ENCODE data around the gene H6PD. TPM values are rescaled to one million over a fixed set of nuclear protein-coding genes. Genes with fewer than 3 reads are reported as not detected.

The H6PD gene
- polyA plus RNA-seq, 4 donors = 34.9 to 45.8 (median 41.5) TPM

DNA sequence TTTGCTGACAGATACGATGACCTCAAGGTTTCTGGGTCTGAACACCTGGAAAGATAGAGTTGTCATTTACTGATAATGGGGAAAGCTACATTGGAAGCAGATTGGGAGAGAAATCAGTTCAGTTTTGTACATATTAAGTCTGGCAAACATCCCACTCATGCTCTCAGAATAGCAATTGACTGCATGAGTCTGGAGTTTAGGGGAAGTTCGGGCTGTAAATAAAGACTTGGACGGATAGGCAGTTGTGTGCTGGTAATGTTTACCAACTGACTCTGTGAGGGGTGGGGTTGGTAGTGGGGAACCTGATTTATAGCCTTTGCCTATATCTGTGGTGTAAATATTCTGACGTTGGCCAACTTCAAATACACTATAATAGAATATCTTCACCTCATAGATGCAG, 4.0 kb downstream of the H6PD start:
- DNase-seq (ENCODE audit: low read depth in 4 of 4, low spot score in 2 of 4) = no peak

DNA sequence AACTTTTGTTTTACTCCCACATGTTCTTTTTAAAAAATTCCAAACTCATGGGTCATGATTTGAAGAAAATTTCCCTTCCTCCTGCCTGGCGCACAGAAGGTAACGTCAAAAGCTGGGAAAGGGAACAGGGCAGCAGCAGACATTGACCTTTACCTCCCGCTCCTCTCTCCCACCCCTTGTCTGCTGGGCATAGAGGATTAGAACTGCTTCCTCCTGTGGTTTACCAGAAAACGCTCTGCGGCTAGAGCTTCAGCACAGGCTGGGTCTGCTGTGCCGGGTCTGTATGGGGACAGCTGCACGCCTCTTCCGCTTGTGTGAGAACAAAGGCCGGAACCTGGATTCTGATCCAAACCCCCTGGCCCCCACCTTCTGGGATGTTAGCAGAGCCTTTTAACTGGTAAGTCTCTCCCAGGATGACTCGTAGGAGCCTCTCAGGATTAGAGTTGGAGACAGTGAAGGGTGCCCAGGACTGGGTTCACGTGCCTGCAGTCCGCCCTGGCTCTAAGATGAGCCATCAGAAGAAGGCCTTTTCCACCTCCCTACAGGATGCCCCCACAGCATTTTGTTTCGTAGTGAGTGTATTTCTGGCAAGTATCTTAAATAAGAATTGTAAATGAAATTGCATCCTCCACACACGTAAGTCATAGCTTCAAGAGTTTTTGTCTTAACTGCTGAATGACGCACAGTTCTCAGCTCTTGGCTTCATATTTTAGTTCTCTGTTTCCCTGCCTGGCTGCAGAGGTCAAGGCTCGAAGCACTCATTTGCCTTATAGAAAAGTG, 5.2 kb downstream of the H6PD start:
- DNase-seq (ENCODE audit: low read depth in 4 of 4, low spot score in 2 of 4) = no peak

DNA sequence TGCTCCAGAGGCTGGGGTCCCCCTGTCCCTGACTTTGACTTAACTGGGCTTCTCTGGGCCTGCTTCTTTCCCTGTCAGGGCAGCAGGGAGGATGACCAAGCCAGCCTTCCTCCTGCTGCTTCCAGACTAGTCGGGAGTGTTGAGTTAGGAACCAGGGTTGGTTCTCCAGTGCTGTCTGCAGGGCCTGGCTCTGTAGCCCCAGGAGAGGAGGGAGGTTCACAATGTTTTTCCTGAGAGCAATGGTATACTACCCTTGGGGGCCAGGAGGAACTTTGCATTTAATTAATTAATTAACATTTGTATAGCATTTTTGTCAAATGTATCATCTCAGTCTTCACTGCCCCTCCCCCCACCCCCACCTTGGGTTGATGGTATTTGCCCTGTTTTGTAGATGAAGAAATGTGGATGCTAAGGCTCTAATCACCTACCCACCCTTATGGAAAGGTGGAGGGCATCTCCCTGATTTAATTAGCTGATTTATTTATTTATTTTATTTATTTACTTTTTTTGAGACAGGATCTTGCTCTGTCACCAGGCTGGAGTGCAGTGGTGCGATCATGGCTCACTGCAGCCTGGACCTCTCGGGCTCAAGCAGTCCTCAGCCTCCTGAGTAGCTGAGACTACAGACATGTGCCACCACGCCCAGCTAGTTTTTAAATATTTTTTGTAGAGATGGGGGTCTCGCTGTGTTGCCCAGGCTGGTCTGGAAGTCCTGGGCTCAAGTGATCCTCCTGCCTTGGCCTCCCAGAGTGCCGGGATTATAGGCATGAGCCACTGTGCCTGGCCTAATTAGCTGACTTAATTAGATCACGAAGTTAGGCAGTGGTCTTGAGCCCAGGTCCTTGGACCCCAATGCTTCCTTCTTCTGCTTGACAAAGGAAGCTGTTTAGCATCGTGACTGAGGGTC, 6.6 kb downstream of the H6PD start:
- DNase-seq (ENCODE audit: low read depth in 4 of 4, low spot score in 2 of 4) = no peak

DNA sequence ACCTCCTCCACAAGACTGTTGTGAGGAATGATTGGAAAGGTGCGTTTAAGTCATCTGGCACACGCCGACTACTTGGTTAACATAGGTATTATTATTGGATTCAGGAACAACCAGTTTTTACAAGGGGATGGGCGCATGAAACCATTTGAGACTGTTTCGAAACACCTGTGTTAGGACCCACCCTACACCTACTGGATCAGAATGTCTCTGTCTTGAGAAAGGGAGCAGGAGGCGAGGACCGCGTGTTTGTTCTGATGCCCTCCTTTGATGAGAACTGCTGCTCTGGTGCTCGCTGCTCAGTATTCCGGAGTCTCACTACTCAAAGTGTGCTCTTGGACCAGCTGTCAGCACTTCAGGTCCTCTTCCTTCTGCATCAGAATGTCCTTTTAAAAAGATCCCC, 7.3 kb downstream of the H6PD start:
- no peak for DNase-seq (ENCODE audit: low read depth in 4 of 4, low spot score in 2 of 4)

DNA sequence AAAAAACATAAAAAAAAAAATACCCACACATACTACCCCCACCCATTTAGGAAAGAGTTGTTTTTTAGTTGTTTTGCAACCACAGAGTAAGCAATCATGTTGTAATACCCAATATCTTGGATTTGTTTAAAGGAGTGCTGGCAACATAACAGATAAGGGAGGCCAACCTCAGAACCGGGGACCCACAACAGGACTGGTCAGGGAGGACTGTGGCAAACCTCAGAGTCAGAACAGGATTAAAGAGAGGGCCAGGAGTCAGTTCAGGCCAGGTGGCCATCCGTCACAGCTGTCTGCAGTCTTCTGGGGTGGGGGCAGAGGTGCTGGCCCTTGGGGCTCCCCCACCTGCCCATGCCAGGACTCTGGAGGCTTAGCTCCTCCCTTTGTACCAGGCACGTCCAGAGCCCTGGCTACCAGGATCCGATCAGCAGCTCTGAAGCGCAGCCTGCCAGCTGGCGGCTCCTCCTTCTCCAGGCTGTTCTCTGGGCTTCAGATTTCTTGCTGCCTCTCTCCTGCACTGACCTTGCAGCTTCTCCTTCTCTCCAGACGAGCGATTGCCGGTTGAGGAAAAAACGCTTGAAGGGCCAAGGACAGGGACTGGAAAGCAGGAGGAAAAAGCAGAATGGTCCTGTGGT, 7.9 kb downstream of the H6PD start:
- no peak for DNase-seq (ENCODE audit: low read depth in 4 of 4, low spot score in 2 of 4)

DNA sequence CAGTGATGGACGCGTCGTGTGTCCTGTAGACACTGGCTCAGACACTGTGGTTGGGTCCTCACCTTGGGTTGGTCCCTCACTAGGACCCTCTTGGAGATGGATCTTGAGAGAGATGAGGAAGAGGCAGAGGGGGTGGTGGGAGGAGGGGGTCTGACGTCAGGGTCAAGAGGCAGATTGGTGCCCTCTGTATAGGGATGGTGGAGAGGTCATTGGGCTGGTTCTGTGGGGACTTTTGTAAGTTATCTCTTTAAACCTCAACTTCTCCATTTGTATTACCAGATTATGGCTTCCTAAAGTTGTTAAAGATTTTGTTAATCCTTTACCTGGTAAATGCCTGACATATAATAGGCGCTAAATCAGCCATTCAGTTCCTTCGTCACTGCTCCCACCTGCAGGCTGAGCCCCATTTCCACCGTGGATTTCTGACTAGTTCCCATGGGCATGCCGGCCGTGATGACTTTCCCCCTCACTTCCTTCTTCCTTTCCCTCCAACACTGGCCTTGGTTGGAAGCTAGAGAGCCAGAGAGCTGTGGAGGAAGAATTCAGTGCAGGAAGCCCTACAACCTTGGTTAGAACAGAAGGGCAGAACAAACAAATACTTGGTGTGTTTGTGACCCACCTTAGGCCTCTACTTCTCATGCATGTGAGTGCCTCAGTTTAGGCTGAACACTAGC, 8.6 kb downstream of the H6PD start:
- DNase-seq (ENCODE audit: low read depth in 4 of 4, low spot score in 2 of 4) = no peak

DNA sequence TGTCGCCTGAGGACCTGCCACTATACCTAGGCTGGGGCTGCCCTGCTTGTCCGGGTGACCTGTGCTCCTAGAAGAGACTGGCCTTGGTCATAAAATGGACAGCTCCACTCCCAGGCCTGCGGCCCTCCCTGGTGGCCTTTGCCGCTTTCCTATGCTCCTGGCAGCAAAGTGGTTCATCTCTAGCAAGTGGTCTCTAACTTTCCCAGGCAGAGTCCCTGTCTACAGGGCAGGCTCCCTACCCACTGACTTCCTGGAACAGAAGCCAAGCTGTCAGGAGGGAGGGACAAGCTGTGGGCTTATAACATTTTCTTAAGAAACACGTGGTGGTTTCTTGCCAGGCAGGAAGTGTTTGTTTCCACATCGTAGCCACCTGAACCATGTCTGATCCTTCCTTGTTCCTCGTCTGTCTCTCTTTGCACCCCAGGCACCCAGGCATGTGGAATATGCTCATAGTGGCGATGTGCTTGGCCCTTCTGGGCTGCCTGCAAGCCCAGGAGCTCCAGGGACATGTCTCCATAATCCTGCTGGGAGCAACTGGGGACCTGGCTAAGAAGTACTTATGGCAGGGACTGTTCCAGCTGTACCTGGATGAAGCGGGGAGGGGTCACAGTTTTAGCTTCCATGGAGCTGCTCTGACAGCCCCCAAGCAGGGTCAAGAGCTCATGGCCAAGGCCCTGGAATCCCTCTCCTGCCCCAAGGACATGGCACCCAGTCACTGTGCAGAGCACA, 10.1 kb downstream of the H6PD start:
- no peak for DNase-seq (ENCODE audit: low read depth in 4 of 4, low spot score in 2 of 4)

DNA sequence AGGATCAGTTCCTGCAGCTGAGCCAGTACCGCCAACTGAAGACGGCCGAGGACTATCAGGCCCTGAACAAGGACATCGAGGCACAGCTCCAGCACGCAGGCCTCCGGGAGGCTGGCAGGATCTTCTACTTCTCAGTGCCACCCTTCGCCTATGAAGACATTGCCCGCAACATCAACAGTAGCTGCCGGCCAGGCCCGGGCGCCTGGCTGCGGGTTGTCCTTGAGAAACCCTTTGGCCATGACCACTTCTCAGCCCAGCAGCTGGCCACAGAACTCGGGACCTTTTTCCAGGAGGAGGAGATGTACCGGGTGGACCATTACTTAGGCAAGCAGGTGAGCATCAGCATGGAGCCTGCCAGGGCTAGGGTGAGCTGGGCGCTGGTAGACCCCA, 10.7 kb downstream of the H6PD start:
- DNase-seq (ENCODE audit: low read depth in 4 of 4, low spot score in 2 of 4) = no peak

DNA sequence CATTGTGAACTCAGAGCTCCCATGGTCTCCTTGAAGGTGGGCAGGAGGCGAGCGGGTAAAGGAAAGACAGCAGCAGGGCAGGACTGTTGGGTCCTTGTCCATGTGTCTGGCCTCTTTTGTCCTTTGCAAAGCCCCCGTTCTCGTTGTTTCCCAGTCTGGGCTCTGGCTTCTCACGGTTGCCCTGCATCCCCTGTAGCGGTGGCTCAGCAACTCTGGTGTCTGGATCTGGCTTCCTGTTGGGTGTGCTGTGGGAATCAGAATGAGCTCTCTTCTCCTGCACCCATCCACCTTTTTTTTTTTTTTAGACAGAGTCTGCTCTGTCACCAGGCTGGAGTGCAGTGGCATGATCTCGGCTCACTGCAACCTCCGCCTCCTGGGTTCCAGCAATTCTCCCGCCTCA, 11.1 kb downstream of the H6PD start:
- no peak for DNase-seq (ENCODE audit: low read depth in 4 of 4, low spot score in 2 of 4)

DNA sequence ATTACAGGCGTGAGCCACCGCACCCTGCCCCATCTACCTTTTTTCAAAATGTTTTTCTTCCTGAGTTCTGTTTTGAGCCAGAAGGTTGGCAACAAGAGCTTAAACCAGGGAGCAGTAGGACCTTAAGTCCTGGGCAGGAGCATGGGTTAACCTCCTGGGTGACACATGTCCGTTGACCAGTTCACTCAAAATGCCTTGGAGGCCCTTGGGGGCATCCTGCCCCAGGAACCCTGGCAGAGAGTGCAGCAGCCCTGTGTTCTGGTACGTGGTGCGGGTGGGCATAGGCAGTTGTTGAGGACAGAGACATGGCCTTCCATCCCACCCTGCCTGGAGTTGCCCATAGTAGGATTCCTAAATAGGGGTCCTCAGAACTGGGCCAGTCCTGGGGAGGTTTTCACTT, 11.6 kb downstream of the H6PD start:
- DNase-seq (ENCODE audit: low read depth in 4 of 4, low spot score in 2 of 4) = no peak

DNA sequence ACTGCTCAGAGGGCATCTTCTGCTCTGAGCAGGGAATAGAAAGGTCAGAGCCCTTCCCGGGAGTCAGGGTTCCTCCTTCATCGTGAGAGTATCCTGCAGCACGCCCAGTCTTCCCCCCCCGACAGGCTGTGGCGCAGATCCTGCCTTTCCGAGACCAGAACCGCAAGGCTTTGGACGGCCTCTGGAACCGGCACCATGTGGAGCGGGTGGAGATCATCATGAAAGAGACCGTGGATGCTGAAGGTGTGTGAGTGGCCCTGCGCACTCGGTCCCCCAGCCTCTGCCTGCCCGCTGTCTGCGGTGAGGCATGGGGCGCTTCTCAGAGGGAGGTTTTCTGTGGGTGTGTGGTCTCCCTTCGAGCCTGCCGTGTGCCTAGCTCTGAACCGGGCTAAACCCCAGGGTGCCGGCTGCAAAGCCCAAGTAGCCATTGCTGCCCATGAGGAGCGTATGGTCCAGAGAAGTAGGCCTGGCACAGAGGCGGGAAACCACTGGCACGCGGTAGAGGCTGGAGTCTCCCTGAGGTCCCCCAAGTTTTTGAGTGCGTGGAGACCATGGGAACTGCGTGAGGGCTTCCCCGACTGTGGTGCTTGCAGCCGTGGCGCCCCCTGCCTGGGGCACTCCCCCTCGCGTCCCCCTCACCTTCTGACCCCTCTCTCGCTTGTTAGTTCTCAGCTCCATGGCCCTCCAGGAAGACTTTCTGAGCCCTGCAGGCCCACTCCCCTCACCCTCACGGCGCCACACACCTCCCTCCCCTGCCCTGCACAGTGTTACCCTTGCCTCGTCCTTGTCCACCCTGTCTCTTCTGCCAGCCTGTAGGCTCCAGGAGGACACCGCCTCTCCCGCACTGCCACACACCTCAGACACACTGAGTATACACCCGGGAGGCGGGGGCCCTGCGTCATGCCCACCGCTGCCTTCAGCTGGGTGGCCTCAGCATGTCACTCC, 12.5 kb downstream of the H6PD start:
- DNase-seq (ENCODE audit: low read depth in 4 of 4, low spot score in 2 of 4) = no peak

DNA sequence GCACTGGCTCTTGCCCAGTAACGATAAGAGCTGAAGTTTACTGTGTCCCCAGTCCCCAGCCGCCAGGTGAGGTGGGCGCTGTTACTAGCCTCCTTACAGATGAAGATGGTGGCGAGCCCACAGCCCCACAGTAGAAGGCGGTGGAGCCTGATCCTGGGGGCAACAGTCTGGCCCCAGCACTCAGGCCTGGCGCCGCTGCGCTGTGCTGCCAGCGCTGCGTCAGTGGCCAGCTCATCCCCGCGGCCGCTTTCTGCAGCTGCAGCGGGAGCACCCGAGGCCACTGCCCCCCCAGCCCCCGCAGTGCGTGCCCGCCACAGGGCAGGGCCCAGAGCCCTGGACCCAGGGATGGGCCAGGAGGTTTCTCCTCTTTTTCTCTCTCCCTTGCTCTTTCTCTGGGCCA, 13.3 kb downstream of the H6PD start:
- no peak for DNase-seq (ENCODE audit: low read depth in 4 of 4, low spot score in 2 of 4)

DNA sequence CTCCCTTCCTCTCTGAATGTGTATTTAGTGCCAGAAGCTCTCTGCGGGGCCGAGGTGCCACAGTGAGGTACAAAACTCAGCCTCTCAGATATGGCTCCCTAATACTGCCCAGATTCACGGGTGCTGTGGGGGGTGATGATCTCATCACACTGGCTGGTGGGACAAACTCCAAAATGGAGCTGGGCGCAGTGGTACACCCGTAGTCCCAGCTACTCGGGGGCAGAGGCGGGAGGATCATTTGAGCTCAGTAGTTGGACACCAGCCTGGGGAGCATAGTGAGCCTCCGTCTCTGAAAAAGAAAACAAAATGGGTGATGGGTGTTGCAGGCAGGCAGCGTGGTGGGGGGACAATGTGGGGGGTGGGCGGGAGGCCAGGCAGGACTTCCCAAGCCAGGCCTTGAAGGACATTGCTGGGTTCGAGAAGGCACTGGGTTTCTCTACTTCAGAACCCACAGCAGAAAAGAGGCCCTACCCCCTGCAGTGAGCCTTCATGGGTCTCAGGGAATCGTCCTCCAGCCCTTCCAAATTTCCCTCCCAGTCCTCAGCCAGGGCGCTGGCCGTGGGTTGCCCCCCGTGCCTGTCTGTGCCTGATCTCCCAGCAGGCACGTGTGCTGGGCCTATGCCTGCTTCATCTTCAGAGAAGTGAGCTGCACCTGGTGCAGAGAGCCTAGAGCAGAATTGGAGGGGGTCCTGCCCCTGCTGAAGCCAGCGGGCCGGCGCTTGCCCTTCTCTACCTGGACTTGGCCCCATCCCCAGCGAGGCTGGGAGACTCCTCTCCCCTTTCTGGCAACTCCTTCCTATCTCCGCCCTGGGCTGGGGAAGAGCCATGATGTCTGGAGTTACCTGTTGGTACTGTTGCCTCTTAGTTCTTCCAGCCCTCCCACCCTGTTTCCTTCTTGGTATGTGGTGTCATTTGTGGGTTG, 14.0 kb downstream of the H6PD start:
- DNase-seq (ENCODE audit: low read depth in 4 of 4, low spot score in 2 of 4) = no peak

DNA sequence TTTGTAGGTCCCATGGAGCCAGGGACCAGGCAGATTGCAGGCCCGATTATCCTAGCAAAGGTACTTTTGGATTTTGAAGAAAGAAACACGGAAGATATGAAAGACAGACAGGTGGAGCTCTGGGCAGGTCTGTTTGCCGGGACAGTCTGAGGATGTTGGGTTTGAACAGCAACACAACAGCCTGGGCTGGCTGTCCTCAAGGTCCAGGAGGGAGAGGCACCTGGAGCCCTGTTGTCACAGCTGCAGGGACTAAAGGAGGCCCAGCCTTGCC, 14.6 kb downstream of the H6PD start:
- no peak for DNase-seq (ENCODE audit: low read depth in 4 of 4, low spot score in 2 of 4)

DNA sequence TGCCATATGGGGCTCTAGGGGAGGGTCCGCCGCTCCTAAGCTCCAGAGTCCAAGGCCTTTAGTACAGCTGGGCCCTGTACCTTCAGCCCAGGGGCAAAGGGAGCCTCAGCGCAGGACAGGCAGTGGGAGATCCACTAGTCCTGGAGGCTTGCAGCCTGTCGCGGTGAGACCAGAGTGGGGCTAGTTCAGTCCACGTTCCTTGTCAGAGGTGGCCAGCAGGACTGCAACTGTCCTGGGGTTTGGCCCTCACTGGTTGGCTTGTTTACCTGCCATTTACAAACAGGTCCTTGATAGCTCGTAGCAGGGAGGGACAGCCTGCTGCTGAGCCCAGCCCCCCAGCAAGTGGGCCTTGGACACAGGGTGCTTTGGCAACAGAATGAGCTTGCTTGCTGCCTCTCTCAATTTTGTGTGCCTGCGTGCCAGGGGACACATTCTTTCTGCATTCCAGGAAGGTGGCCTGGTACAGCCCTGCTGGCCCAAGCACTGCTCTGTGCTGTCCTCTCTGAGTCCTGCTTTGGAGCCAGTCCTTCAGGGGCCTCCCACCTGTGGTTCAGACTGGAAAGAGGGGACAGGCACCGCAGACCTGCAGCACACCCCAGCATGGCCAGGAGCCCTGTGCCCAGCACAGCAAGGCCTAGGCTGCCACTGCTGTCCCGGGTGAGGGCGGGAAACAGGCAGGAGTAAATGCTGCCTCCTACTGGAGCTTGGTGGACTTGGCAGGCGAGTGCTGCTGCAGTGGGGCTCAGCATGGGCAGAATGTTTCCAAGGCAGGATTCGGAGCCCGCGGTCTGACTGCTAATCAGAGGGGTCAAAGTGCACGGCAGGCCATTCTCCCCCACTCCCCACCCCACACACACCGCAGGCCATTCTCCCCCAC, 15.2 kb downstream of the H6PD start:
- DNase-seq (ENCODE audit: low read depth in 4 of 4, low spot score in 2 of 4) = no peak

DNA sequence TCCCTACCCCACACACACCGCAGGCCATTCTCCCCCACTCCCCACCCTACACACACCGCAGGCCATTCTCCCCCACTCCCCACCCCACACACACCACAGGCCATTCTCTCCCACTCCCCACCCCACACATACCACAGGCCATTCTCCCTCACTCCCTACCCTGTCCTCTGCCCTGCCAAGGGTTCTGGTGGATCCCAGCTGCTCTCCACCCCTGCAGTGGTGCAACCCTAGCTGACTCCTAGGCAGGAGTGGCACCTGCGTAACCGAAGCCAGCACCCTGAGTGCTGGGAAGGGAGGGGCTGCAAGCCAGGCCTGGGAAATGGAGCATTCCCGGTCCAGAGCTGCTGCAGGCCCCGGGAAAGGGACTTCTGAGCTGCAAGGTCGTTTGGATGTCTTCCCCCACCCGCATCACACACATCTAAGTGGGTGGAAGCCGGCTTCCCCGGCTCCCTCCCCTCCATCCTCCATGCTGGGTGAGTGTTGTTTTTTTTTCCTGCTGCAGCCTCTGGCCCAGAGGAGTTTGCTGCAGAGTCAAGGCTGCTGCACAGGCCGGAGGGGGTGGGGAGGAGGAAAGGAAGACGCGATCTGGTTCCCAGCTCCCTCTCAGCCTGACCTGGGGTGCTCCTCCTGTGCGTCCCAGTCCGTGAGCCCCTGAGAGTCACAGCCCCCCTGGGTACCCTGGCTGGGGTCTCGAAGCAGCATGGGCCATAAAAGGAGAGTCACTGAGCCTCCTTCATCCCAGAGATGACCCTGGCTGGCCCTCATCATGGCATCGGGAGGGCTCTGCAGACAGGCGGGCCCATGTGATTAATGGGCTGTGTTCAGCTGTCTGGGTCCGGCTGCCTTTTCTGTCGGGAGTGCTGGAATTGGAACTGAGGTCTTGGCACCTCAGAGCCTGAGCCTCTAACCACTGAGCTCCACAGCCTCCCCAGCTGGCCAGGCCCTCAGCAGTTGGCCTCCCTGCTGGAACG, 16.1 kb downstream of the H6PD start:
- DNase-seq (ENCODE audit: low read depth in 4 of 4, low spot score in 2 of 4) = no peak
